ENCODE data around the gene SMIM24. TPM values are rescaled to one million over a fixed set of nuclear protein-coding genes. Genes with fewer than 3 reads are reported as not detected.

The SMIM24 gene
- total RNA-seq, 2 experiments from 2014 or later, result not detected

DNA sequence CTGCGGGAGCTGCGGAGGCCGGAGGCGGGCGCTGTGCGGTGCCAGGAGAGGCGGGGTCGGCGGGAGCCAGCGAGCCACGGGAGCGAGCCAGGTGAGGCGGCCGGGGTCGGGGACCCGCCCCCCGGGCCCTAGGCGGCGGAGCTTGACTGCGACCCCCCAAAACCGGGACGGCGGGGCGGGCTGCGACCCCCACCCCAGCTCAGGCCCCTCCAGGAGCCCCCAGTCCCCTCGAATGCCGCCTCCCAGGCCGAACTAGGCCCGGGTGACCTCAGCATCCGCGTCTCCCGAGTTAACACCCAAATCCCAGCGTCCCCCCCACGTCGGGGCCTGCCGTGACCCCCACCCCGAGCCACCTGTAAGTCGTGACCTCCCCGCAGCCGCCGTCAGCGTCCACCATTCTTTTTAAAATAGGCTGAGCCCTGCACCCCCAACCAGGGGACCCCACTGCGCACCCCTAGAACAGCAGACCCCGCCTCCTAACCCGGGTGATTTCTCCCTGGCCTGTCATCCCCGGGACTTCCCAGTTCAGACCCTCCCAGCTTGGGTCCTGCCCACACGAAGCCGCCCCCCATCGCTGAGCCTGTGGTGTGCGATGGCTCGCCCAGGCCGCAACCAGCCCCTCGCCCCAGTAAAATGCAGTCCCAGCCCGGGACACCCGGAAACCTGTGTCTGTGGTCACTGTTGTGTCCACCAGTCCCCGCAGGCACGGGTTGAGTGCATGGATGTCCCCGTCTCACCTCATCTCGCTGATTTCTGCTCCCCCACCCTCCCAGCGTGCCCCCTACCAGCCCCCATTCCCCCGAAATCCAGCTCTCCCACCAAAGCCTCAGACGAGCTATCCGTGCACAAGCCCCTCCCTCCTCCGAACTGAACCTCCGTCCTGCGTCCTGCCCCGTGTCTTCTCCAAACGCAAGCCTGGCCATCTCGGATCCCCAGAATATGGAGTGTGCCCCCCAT lies 26.3 kb upstream of the SMIM24 start:
- peaks cover 34% of the 10 kb centered on the region for H3K36me3 ChIP-seq (ENCODE audit: insufficient read depth, low read length)
- Mint-ChIP-seq H3K27me3 (no peaks in the 10 kb centered on the region), H3K36me3 (ENCODE audit: low read depth) (peaks cover 35% of the 10 kb centered on the region), H3K4me3 (peak overlapping the region; percentile 92), H3K27ac (peak overlapping the region; percentile 95), H3K9me3 (no peaks in the 10 kb centered on the region), H3K4me1 (ENCODE audit: low read depth) (peaks cover 44% of the 10 kb centered on the region)
- no peaks in the 10 kb centered on the region for H3K27me3 ChIP-seq (ENCODE audit: control insufficient read depth in 1 of 2, insufficient read depth in 2 of 2, low read length in 2 of 2)
- no peaks in the 10 kb centered on the region for H3K9me3 ChIP-seq (ENCODE audit: control insufficient read depth in 1 of 2, insufficient read depth in 1 of 2, low read length in 2 of 2)
- intact Hi-C loops (cut with DNase I, micrococcal nuclease), result loop anchor here (1.0 to 10.0 kb wide), 7 partner anchors 41 to 452 kb away; partner anchors contain the start of genes CACTIN (in 1 of the 2), HMG20B (in 1 of the 2), MFSD12 (in 1 of the 2) and TLE5 (in 1 of the 2)
- peak overlapping the region; percentile 91 for H3K4me3 ChIP-seq (ENCODE audit: low read length)
- TF ChIP-seq, protein P1, sequence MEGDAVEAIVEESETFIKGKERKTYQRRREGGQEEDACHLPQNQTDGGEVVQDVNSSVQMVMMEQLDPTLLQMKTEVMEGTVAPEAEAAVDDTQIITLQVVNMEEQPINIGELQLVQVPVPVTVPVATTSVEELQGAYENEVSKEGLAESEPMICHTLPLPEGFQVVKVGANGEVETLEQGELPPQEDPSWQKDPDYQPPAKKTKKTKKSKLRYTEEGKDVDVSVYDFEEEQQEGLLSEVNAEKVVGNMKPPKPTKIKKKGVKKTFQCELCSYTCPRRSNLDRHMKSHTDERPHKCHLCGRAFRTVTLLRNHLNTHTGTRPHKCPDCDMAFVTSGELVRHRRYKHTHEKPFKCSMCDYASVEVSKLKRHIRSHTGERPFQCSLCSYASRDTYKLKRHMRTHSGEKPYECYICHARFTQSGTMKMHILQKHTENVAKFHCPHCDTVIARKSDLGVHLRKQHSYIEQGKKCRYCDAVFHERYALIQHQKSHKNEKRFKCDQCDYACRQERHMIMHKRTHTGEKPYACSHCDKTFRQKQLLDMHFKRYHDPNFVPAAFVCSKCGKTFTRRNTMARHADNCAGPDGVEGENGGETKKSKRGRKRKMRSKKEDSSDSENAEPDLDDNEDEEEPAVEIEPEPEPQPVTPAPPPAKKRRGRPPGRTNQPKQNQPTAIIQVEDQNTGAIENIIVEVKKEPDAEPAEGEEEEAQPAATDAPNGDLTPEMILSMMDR (IDR thresholded peaks at IDR 0.05), result no peak
- ChIA-PET CTCF (interaction anchor here (1.0 kb wide), 1 partner anchor 38 kb away, joined by 3 read pairs; no protein-coding TSS in a partner anchor), POLR2A (interaction anchor here (1.0 kb wide), 1 partner anchor 9 kb away, joined by 3 read pairs; no protein-coding TSS in a partner anchor)
- ATAC-seq (ENCODE audit: poor library complexity), result no peak
- DNase-seq, result peak in 8 of 14 experiments; percentile 12 to 74 (median 30)
- H3K27ac ChIP-seq (ENCODE audit: low read depth in 1 of 2, low read length in 2 of 2), result peak overlapping the region in 1 of 2 donors; percentile 50
- peaks cover 53% of the 10 kb centered on the region for H3K4me1 ChIP-seq (ENCODE audit: insufficient read depth, low read length)

GRCh38 chr19:3505598-3506383 lies 25.5 kb upstream of the SMIM24 start, which contains the start of gene FZR1:
Gene FZR1 (plus strand): TSS chr19:3506311. CDS start chr19:3522990, 16,679 bp downstream.
- H3K27me3 ChIP-seq (ENCODE audit: control insufficient read depth in 1 of 2, insufficient read depth in 2 of 2, low read length in 2 of 2), result no peaks in the 10 kb centered on the region
- POLR2A ChIA-PET, result interaction anchor here (0.7 to 1.0 kb wide), 2 partner anchors 10 to 11 kb away, joined by 3 read pairs; no protein-coding TSS in a partner anchor
- TF ChIP-seq, protein P1 (IDR thresholded peaks at IDR 0.05), result no peak
- peaks cover 53% of the 10 kb centered on the region for H3K4me1 ChIP-seq (ENCODE audit: insufficient read depth, low read length)
- ATAC-seq (ENCODE audit: poor library complexity) (peak; percentile 85), DNase-seq (peak; percentile 98 to 100 (median 100))
- peaks cover 35% of the 10 kb centered on the region for H3K36me3 Mint-ChIP-seq (ENCODE audit: low read depth)
- H3K9me3 ChIP-seq (ENCODE audit: control insufficient read depth in 1 of 2, insufficient read depth in 1 of 2, low read length in 2 of 2), result no peaks in the 10 kb centered on the region
- no peaks in the 10 kb centered on the region for H3K9me3 Mint-ChIP-seq
- H3K27ac ChIP-seq (ENCODE audit: low read depth in 1 of 2, low read length in 2 of 2), result peak within 1 kb of the TSS; percentile 85 to 96
- intact Hi-C loops (cut with DNase I, micrococcal nuclease), result loop anchor here (1.0 to 10.0 kb wide), 7 partner anchors 42 to 451 kb away; partner anchors contain the start of genes CACTIN (in 1 of the 2), HMG20B (in 1 of the 2), MFSD12 (in 1 of the 2) and TLE5 (in 1 of the 2)
- H3K36me3 ChIP-seq (ENCODE audit: insufficient read depth, low read length), result peaks cover 26% of the 10 kb centered on the region
- H3K4me1 Mint-ChIP-seq (ENCODE audit: low read depth), result peaks cover 48% of the 10 kb centered on the region
- H3K4me3 ChIP-seq (ENCODE audit: low read length), result peak within 1 kb of the TSS; percentile 91
- CTCF ChIA-PET, result interaction anchor here (0.7 kb wide), 1 partner anchor 194 kb away, joined by 3 read pairs; the partner anchor contains the start of gene PIP5K1C
- H3K27me3 Mint-ChIP-seq, result no peaks in the 10 kb centered on the region
- peak within 1 kb of the TSS; percentile 95 for H3K4me3 Mint-ChIP-seq
- H3K27ac Mint-ChIP-seq, result peak within 1 kb of the TSS; percentile 95

DNA sequence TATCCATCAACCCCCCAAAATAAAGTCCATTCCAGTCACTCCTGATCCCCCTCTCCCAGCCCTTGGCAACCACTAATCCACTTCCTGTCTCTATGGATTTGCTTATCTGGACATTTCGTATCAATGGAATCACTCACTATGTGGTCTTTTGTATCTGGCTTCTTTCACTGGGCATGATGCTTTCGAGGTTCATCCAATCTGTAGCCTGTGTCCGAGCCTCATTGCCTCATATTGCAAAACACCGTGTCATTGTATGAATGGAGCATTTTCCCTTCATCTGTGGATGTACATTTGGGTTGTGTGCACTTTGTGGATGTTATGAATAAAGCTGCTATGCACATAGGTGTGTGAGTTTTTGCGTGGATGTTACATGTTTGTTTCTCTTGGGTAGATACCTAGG lies 24.4 kb upstream of the SMIM24 start:
- TF ChIP-seq, protein P1 (IDR thresholded peaks at IDR 0.05), result no peak
- H3K4me3 ChIP-seq (ENCODE audit: low read length), result no peak overlapping the region
- H3K27me3 ChIP-seq (ENCODE audit: control insufficient read depth in 1 of 2, insufficient read depth in 2 of 2, low read length in 2 of 2), result no peaks in the 10 kb centered on the region
- ChIA-PET CTCF (interaction anchor here (0.6 to 0.7 kb wide), 3 partner anchors 10 to 195 kb away, joined by 3 read pairs; partner anchors contain the start of gene PIP5K1C), POLR2A (no interaction called here)
- Mint-ChIP-seq H3K4me3 (peak overlapping the region; percentile 67), H3K4me1 (ENCODE audit: low read depth) (peaks cover 46% of the 10 kb centered on the region), H3K27ac (peak overlapping the region; percentile 95), H3K36me3 (ENCODE audit: low read depth) (peaks cover 30% of the 10 kb centered on the region), H3K9me3 (no peaks in the 10 kb centered on the region), H3K27me3 (no peaks in the 10 kb centered on the region)
- no peak for DNase-seq
- ATAC-seq (ENCODE audit: poor library complexity), result no peak
- no peak overlapping the region for H3K27ac ChIP-seq (ENCODE audit: low read depth in 1 of 2, low read length in 2 of 2)
- no peaks in the 10 kb centered on the region for H3K9me3 ChIP-seq (ENCODE audit: control insufficient read depth in 1 of 2, insufficient read depth in 1 of 2, low read length in 2 of 2)
- intact Hi-C loops (cut with DNase I, micrococcal nuclease), result loop anchor here (5.0 to 10.0 kb wide), 5 partner anchors 43 to 450 kb away; partner anchors contain the start of genes HMG20B (in 1 of the 2) and TLE5 (in 1 of the 2)
- H3K4me1 ChIP-seq (ENCODE audit: insufficient read depth, low read length), result peaks cover 56% of the 10 kb centered on the region
- H3K36me3 ChIP-seq (ENCODE audit: insufficient read depth, low read length), result peaks cover 15% of the 10 kb centered on the region
